ENCODE results near the gene DNMBP.
A peak's percentile ranks its signal among the peaks of the same experiment; 100 is the strongest.
"Not testable (repeated sequence)": the region's sequence is repeated elsewhere in the genome, so short reads cannot be mapped to it uniquely, and the experiment has no call there.

The DNMBP gene

DNA sequence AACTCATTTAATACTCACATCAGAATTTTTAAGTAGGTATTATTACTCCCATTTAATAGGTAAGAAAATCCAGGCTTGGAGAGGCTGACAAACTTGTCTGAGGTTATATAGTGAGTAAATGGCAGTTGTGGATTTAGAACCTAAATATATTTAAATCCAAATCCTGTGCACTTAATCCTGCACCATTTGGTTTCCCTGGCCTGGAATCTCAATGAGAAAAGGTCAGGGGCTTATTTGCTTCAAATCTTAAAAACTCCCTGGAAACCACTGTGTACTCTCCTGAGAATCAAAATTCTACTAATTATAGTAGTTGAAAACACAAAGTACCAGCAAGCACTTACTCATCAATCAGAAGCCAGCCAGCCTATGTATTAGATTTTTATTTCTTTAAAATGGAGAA, 97.7 kb downstream of the DNMBP start:
- no peak for DNase-seq

GRCh38 chr10:99908512-99908911, 101.2 kb downstream of the DNMBP start:
- no peak for DNase-seq

GRCh38 chr10:99906470-99906869, 103.3 kb downstream of the DNMBP start:
- DNase-seq: no peak

DNA sequence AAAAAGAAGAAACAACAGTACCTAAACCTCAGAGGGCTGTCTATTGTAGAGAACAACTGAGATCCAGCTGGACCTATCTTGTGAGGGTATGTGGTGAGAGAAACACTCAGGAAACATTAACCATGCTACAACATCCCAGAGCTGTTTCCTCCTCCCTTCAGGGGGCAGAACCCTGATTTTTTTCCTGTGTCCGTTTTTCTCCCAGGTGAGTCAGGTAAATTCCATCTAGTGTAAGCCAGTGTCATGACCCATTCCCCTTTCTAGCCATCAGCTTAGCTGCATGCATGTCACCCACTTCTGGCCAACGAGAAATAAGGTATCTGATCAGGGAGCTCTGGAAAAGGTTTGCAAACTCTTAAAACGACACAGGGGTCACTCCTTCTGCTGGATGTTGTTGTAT, 103.8 kb downstream of the DNMBP start:
- DNase-seq: no peak

- no peak for DNase-seq
Measured at GRCh38 chr10:99895867-99896266, 113.9 kb downstream of the DNMBP start.

DNA sequence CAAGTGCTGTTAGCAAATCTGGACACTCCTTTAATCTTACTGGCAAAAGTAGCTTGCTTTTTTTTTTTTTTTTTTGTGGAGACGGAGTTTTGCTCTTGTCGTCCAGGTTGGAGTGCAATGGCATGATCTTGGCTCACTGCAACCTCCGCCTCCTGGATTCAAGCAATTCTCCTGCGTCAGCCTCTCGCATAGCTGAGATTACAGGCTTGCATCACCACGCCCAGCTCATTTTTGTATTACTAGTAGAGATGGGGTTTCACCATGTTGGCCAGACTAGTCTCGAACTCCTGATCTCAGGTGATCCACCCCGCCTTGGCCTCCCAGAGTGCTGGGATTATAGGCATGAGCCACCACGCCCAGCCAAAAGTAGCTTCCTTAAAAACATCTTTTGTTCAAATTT, 114.7 kb downstream of the DNMBP start:
- DNase-seq: not testable (repeated sequence)

DNA sequence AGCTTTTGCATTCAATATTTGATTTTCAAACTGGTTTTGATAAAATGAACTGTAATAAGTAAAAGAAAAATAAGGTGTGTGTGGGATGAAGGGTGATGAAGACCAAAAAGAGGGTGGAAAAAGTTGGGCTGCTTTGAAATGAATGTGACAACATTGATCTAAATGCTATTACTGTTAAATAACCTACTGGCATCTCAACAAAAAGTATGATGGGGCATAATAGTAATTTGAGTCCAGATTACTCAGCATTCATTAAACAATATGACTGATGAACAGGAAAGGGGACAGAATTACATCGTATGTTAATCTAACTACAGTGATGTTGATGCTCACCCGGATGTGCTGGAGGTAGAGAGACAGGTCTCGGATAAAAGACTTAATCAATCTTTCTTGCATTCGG, 115.1 kb downstream of the DNMBP start:
- DNase-seq: no peak

- DNase-seq: no peak
Measured at GRCh38 chr10:99888622-99889021, 121.1 kb downstream of the DNMBP start.

DNA sequence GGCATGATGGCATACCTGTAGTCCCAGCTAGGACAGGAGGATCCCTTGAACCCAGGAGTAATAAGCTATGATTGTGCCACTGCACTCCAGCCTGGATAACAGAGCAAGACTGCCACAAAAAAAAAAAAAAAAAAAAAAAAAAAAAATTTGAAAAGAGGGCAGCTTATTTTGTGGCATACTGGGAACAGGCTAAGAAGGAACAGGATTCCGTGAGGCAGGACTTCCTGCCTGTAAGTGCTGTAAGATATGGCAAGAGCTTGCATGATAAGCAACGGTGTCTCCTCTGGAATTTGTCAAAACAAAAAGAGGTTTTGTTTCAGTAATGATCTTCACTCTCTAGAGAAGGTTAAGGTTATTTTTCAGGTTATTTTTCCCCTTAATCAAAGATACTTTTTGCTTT, 126.2 kb downstream of the DNMBP start:
- DNase-seq: no peak

DNA sequence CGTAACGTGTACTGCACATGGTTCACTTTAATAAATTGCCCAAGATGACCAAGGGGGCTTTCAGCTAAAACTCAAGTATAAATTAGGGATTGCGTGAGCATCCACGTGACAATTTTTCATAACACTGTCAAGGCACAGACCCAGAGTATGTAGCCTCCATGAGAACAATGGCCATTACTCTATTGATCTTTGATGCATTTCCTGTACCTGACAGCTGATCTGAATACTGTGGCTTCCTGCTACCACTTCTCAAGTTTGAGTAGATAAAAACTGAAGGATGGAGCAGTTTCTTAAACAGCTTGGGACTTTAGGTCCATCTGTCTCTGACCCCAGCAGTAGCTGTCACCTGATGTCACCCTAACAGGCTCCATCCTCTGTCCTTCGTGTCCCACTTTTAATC, 128.4 kb downstream of the DNMBP start:
- DNase-seq: no peak

GRCh38 chr10:99880080-99880835, 129.5 kb downstream of the DNMBP start:
- no peak for DNase-seq

DNA sequence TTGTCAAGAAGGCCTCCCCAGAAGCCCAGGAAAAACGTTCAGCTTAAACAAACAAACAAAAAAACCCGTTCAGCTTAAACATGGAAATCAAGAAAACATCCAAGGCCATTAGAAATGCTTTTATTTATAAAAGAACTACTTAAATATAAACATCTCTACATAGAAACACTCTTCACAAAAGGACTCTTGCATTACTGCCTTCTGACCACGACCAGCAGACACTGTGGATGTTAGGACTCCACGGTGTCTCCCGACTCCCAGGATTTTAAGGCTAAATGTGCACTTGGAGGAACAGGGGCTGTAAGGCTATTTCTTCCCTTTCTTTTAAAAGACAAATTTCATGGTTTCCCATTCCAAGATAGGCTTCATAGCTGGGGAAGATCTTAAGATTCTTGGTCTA, 134.3 kb downstream of the DNMBP start:
- DNase-seq: no peak

GRCh38 chr10:99874341-99875085, 135.2 kb downstream of the DNMBP start:
- no peak for DNase-seq

- no peak for DNase-seq
Measured at GRCh38 chr10:99873846-99874245, 135.9 kb downstream of the DNMBP start.

DNA sequence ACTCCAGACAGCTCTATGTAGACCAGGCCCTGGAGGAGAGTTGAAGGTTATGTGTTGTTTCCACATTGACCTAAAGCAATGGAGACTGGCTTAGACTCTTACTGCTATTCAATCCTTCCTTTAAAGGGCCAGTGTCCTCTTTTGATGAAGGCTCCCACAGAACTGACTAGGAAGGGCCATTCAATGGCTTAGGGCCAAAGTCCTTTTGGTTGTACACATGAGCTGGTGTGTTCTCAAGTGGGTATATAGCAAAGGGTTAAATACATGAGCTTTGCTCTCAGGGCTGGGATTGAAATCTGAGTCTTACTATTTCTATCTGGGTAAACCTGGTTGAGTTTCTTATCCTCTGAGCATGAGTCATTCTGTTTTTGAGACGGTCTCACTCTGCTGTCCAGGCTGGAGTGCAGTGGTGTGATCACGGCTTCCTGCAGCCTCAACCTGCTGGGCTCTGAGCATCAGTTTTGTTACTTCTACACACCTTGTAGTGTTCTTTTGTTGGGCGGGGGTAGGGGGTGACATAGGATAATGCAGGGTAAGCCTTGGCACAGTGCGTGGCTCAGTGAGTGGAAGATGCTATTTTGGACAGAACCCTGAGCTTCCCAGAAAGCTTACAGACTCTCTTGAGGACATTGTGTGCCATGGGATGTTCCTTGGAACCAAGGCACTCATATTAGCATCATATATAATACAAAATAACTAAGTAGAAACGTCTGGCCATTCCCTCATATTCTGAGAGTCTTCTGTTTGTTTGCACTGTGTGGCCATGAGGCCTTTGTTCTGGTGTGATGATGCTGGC, 137.2 kb downstream of the DNMBP start:
- DNase-seq: no peak

DNA sequence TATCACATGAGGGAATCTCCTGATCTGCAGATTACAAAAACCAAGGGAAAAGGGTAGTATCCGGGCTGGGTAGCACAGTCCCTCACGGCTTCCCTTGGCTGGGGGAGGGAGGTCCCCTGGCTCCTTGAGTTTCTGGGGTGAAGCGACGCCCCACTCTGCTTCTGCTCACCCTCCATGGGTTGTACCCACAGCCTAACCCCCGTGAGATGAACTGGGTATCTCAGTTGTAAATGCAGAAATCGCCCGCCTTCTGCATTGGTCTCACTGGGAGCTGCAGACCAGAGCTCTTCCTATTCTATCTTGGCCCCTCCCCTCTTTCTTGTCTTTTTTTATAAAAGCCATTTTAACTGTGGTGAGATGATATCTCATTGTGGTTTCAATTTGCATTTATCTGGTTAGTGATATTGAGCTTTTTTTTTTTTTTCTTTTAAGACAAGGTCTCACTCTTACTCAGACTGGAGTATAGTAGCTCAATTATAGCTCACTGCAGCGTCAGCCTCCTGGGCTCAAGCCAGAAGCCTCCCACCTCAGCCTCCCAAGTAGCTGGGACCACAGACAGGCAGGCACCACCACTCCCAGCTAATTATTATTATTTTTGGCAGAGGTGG, 139.5 kb downstream of the DNMBP start:
- peak; percentile 65 for DNase-seq

- DNase-seq: peak; percentile 10
Measured at GRCh38 chr10:99869581-99870122, 140.1 kb downstream of the DNMBP start.

DNA sequence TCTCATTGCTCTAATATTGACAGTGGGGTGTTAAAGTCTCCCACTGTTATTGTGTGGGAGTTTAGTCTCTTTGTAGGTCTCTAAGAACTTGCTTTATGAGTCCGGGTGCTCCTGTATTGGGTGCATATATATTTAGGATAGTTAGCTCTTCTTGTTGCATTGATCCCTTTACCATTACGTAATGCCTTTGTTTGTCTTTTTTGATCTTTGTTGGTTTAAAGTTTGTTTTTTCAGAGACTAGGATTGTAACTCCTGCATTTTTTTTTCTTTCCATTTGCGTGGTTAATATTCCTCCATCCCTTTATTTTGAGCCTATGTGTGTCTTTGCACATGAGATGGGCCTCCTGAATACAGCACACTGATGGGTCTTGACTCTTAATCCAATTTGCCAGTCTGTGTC, 142.5 kb downstream of the DNMBP start:
- DNase-seq: not testable (repeated sequence)

DNA sequence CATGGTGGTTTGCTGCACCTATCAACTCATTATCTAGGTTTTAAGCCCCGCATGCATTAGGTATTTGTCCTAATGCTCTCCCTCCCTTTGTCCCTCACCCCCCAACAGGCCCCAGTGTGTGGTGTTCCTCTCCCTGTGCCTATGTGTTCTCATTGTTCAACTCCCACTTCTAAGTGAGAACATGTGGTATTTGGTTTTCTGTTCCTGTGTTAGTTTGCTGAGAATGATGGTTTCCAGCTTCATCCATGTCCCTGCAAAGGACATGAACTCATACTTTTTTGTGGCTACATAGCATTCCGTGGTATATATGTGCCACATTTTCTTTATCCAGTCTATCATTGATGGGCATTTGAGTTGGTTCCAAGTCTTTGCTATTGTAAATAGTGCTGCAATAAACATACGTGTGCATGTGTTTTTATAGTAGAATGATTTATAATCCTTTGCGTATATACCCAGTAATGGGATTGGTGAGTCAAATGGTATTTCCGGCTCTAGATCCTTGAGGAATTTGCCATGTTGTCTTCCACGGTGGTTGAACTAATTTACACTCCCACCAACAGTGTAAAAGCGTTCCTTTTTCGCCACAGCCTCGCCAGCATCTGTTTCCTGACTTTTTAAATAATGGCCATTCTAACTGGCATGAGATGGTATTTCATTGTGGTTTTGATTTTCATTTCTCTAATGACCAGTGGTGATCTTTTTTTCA, 146.1 kb downstream of the DNMBP start:
- not testable (repeated sequence) for DNase-seq

GRCh38 chr10:99860466-99860865, 149.3 kb downstream of the DNMBP start:
- no peak for DNase-seq

GRCh38 chr10:99859585-99859984, 150.2 kb downstream of the DNMBP start:
- no peak for DNase-seq

- no peak for DNase-seq
Measured at GRCh38 chr10:99858849-99859248, 150.9 kb downstream of the DNMBP start.
